Activated B cell treated with CpG ODN at 0.5 μM for 24 hours (primary cell): ENCODE data around the gene FNBP1. TPM values are rescaled to one million over a fixed set of nuclear protein-coding genes. Genes with fewer than 3 reads are reported as not detected.
"Not testable (repeated sequence)": the region's sequence is repeated elsewhere in the genome, so short reads cannot be mapped to it uniquely, and the experiment has no call there.

ENCODE experiments used
- ATAC-seq: fragments of 200-7000 bp; cut with Tn5 transposase; one replicate; pipeline ENCODE4 v1.10.0; 2021; ENCODE audit warnings: low read depth, mild to moderate bottlenecking, moderate library complexity
- CTCF ChIA-PET: fragments of 350-600 bp; sonication (Branson Sonifier 250); formaldehyde crosslinking; loops from one replicate; lab custom pipeline; 2021; ENCODE audit warnings: antibody characterized with exemption; lab: Charles Lee
- POLR2A ChIA-PET: fragments of 350-600 bp; sonication (Branson Sonifier 250); formaldehyde crosslinking; loops from one replicate; lab custom pipeline; 2021; ENCODE audit warnings: antibody characterized with exemption; lab: Charles Lee
- DNase-seq: peaks from one replicate; pipeline ENCODE4 v3.0.0; 2022
- H3K27ac Mint-ChIP-seq: one replicate; pipeline ENCODE4 v1.8.0; 2020; ENCODE audit warnings: mixed read lengths
- H3K27me3 Mint-ChIP-seq: one replicate; pipeline ENCODE4 v1.8.0; 2021; ENCODE audit warnings: mixed read lengths
- H3K36me3 Mint-ChIP-seq: one replicate; pipeline ENCODE4 v1.8.0; 2021; ENCODE audit warnings: low read depth, mixed read lengths
- H3K4me1 Mint-ChIP-seq: one replicate; pipeline ENCODE4 v1.8.0; 2021; ENCODE audit warnings: mixed read lengths
- H3K4me3 Mint-ChIP-seq: one replicate; pipeline ENCODE4 v1.8.0; 2020; ENCODE audit warnings: mild to moderate bottlenecking, mixed read lengths
- H3K9me3 Mint-ChIP-seq: one replicate; pipeline ENCODE4 v1.8.0; 2020; ENCODE audit warnings: mixed read lengths
- CTCF ChIP-seq: fragments of 200-600 bp; IDR thresholded peaks from one replicate; pipeline ENCODE4 v1.8.0; 2022; ENCODE audit warnings: antibody characterized with exemption, mild to moderate bottlenecking
- intact Hi-C: fragments of 100-400 bp; cut with micrococcal nuclease; formaldehyde crosslinking; loops from one replicate; pipeline ENCODE4 v1.15.1; 2024
- total RNA-seq: library from RNA; stranded (reverse); gene quantifications from 2 replicates; pipeline ENCODE4 v1.2.3, GENCODE V29; 2022

Gene FNBP1
- total RNA-seq, 1 donor from 2014 or later, result 501 TPM

GRCh38 chr9:130003943-130004552, 38.9 kb downstream of the FNBP1 start:
- TF ChIP-seq CTCF, result no peak
- Mint-ChIP-seq H3K36me3 (peaks cover 66% of the 10 kb centered on the region), H3K4me1 (peaks cover 85% of the 10 kb centered on the region), H3K9me3 (no peaks in the 10 kb centered on the region), H3K4me3 (peak overlapping the region; percentile 4), H3K27me3 (no peaks in the 10 kb centered on the region), H3K27ac (peak overlapping the region; percentile 71)
- ATAC-seq (no peak), DNase-seq (no peak)
- ChIA-PET CTCF (no interaction called here), POLR2A (interaction anchor here (0.7 to 17.1 kb wide), 6 partner anchors 12 to 119 kb away, joined by 3 to 455 read pairs (median 10); no protein-coding TSS in a partner anchor)
- intact Hi-C loops, result no loop called here

GRCh38 chr9:130002320-130002719, 40.7 kb downstream of the FNBP1 start:
- Mint-ChIP-seq H3K9me3 (no peaks in the 10 kb centered on the region), H3K36me3 (peaks cover 70% of the 10 kb centered on the region), H3K4me3 (peak overlapping the region; percentile 26), H3K4me1 (peaks cover 84% of the 10 kb centered on the region), H3K27me3 (no peaks in the 10 kb centered on the region), H3K27ac (peak overlapping the region; percentile 71)
- DNase-seq (no peak), ATAC-seq (no peak)
- POLR2A ChIA-PET, result interaction anchor here (17.1 to 20.4 kb wide), 3 partner anchors 11 to 37 kb away, joined by 455 to 680 read pairs (median 620); partner anchors contain the start of gene FNBP1
- CTCF ChIA-PET, result no interaction called here
- no peak for TF ChIP-seq CTCF
- intact Hi-C loops, result no loop called here

- ChIA-PET POLR2A (interaction anchor here (0.6 to 20.4 kb wide), 5 partner anchors 4 to 113 kb away, joined by 8 to 680 read pairs (median 455); partner anchors contain the start of gene FNBP1), CTCF (no interaction called here)
- H3K27ac Mint-ChIP-seq, result peak overlapping the region; percentile 72
- H3K27me3 Mint-ChIP-seq, result no peaks in the 10 kb centered on the region
- no peak for TF ChIP-seq CTCF
- peaks cover 67% of the 10 kb centered on the region for H3K36me3 Mint-ChIP-seq
- H3K4me3 Mint-ChIP-seq, result no peak overlapping the region
- no peaks in the 10 kb centered on the region for H3K9me3 Mint-ChIP-seq
- DNase-seq, result no peak
- H3K4me1 Mint-ChIP-seq, result peaks cover 84% of the 10 kb centered on the region
- no peak for ATAC-seq
- intact Hi-C loops, result no loop called here
Measured at GRCh38 chr9:130001190-130001589, 41.8 kb downstream of the FNBP1 start.

- TF ChIP-seq CTCF, result no peak
- no peaks in the 10 kb centered on the region for H3K27me3 Mint-ChIP-seq
- no peaks in the 10 kb centered on the region for H3K9me3 Mint-ChIP-seq
- H3K36me3 Mint-ChIP-seq, result peaks cover 68% of the 10 kb centered on the region
- H3K4me3 Mint-ChIP-seq, result peak overlapping the region; percentile 20
- ChIA-PET CTCF (no interaction called here), POLR2A (interaction anchor here (1.7 to 20.4 kb wide), 5 partner anchors 6 to 54 kb away, joined by 3 to 680 read pairs (median 455); partner anchors contain the start of gene FNBP1)
- no peak for DNase-seq
- peaks cover 81% of the 10 kb centered on the region for H3K4me1 Mint-ChIP-seq
- H3K27ac Mint-ChIP-seq, result peak overlapping the region; percentile 87
- intact Hi-C loops, result no loop called here
- no peak for ATAC-seq
Measured at GRCh38 chr9:129999141-129999510, 43.9 kb downstream of the FNBP1 start.

GRCh38 chr9:129998491-129999140, 44.4 kb downstream of the FNBP1 start:
- ChIA-PET CTCF (no interaction called here), POLR2A (interaction anchor here (0.7 to 20.4 kb wide), 5 partner anchors 7 to 241 kb away, joined by 14 to 680 read pairs (median 455); partner anchors contain the start of gene FNBP1)
- Mint-ChIP-seq H3K4me3 (peak overlapping the region; percentile 20), H3K27ac (peak overlapping the region; percentile 87), H3K4me1 (peaks cover 82% of the 10 kb centered on the region), H3K36me3 (peaks cover 71% of the 10 kb centered on the region), H3K27me3 (no peaks in the 10 kb centered on the region), H3K9me3 (no peaks in the 10 kb centered on the region)
- TF ChIP-seq CTCF, result no peak
- DNase-seq (no peak), ATAC-seq (no peak)
- intact Hi-C loops, result no loop called here

- peaks cover 78% of the 10 kb centered on the region for H3K4me1 Mint-ChIP-seq
- H3K27ac Mint-ChIP-seq, result peak overlapping the region; percentile 87
- H3K4me3 Mint-ChIP-seq, CTCF ChIA-PET, intact Hi-C loops, H3K9me3 Mint-ChIP-seq, H3K27me3 Mint-ChIP-seq, ATAC-seq, DNase-seq: not testable (repeated sequence)
- peaks cover 63% of the 10 kb centered on the region for H3K36me3 Mint-ChIP-seq
- POLR2A ChIA-PET, result interaction anchor here (17.1 to 20.4 kb wide), 4 partner anchors 6 to 42 kb away, joined by 455 to 680 read pairs (median 538); partner anchors contain the start of gene FNBP1
Measured at GRCh38 chr9:129997706-129998105, 45.3 kb downstream of the FNBP1 start.
